ENCODE data around the gene EIF2B1.

The EIF2B1 gene

GRCh38 chr12:123656392-123656791, 22.9 kb upstream of the EIF2B1 start:
- TF ChIP-seq CTCF (IDR thresholded peaks at IDR 0.05; ENCODE audit: low read depth, low read length), result no peak
- Histone ChIP-seq H3K9me3 (ENCODE audit: severe bottlenecking) (no peaks in the 10 kb centered on the region), H3K4me3 (ENCODE audit: low read depth, low read length) (no peak overlapping the region), H3K27ac (no peak overlapping the region), H3K27me3 (ENCODE audit: insufficient read depth, low read depth, severe bottlenecking) (no peaks in the 10 kb centered on the region), H3K36me3 (peaks cover 21% of the 10 kb centered on the region)
- DNase-seq, result no peak

GRCh38 chr12:123655420-123655819, 21.9 kb upstream of the EIF2B1 start:
- Histone ChIP-seq H3K9me3 (ENCODE audit: severe bottlenecking) (no peaks in the 10 kb centered on the region), H3K4me3 (ENCODE audit: low read depth, low read length) (no peak overlapping the region), H3K27me3 (ENCODE audit: insufficient read depth, low read depth, severe bottlenecking) (no peaks in the 10 kb centered on the region), H3K36me3 (peaks cover 20% of the 10 kb centered on the region), H3K27ac (no peak overlapping the region)
- no peak for TF ChIP-seq CTCF (IDR thresholded peaks at IDR 0.05; ENCODE audit: low read depth, low read length)
- no peak for DNase-seq

DNA sequence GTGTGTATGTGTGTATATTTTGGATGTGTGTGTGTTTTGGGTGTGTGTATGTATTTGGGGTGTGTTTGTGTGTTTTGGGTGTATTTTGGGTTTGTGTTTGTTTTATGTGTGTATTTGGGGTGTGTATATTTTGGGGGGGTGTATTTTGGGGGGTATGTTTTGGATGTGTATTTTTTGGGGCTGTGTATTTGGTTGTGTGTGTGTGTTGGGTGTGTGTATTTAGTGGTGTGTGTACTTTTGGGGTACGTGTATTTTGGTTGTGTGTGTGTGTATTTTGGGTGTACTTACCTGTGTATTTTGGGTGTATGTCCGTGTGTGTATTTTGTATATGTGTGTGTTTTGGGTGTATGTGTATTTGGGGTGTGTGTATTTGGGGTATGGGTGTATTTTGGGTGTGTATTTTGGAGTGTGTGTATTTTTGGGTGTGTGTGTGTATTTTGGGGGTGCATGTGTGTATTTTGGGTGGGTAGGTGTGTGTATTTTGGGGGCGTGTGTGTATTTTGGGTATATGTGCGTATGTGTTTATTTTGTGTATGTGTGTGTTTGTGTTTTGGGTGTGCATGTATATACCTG, 20.7 kb upstream of the EIF2B1 start:
- Histone ChIP-seq H3K36me3 (peaks cover 12% of the 10 kb centered on the region), H3K9me3 (ENCODE audit: severe bottlenecking) (no peaks in the 10 kb centered on the region), H3K27ac (no peak overlapping the region), H3K27me3 (ENCODE audit: insufficient read depth, low read depth, severe bottlenecking) (no peaks in the 10 kb centered on the region), H3K4me3 (ENCODE audit: low read depth, low read length) (no peak overlapping the region)
- no peak for DNase-seq
- no peak for TF ChIP-seq CTCF (IDR thresholded peaks at IDR 0.05; ENCODE audit: low read depth, low read length)

DNA sequence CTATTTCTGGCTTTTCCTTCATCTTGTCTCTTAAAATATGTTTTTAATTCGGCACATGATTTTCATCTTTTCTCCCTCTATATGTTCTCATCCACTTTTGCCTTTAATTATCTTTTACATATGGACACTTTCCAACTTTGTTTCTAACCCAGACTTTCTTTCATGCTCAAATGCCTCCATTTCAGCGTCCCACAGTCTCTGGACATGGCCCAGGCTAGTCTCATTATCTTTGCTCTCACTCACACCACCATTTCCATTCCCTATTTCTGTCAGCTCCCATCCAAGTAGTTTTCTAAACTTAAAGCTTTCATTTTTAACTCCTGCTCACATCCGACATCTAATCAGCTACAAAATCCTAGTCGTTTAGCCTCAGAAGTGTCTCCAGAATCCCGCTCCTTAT, 14.9 kb upstream of the EIF2B1 start:
- H3K27ac ChIP-seq, result no peak overlapping the region
- no peaks in the 10 kb centered on the region for H3K9me3 ChIP-seq (ENCODE audit: severe bottlenecking)
- DNase-seq, result no peak
- no peak overlapping the region for H3K4me3 ChIP-seq (ENCODE audit: low read depth, low read length)
- no peaks in the 10 kb centered on the region for H3K27me3 ChIP-seq (ENCODE audit: insufficient read depth, low read depth, severe bottlenecking)
- peaks cover 13% of the 10 kb centered on the region for H3K36me3 ChIP-seq
- TF ChIP-seq CTCF (IDR thresholded peaks at IDR 0.05; ENCODE audit: low read depth, low read length), result no peak

GRCh38 chr12:123645878-123646277, 12.4 kb upstream of the EIF2B1 start:
- DNase-seq, result no peak
- H3K36me3 ChIP-seq, result peaks cover 10% of the 10 kb centered on the region
- TF ChIP-seq CTCF (IDR thresholded peaks at IDR 0.05; ENCODE audit: low read depth, low read length), result no peak

GRCh38 chr12:123645380-123645779, 11.9 kb upstream of the EIF2B1 start:
- DNase-seq, result no peak
- Histone ChIP-seq H3K27ac (no peak overlapping the region), H3K9me3 (ENCODE audit: severe bottlenecking) (no peaks in the 10 kb centered on the region), H3K36me3 (peaks cover 10% of the 10 kb centered on the region), H3K4me3 (ENCODE audit: low read depth, low read length) (no peak overlapping the region), H3K27me3 (ENCODE audit: insufficient read depth, low read depth, severe bottlenecking) (no peaks in the 10 kb centered on the region)
- no peak for TF ChIP-seq CTCF (IDR thresholded peaks at IDR 0.05; ENCODE audit: low read depth, low read length)

More at GRCh38 chr12:123645878-123646277, 12.4 kb upstream of the EIF2B1 start:
- Histone ChIP-seq H3K9me3 (ENCODE audit: severe bottlenecking) (no peaks in the 10 kb centered on the region), H3K4me3 (ENCODE audit: low read depth, low read length) (no peak overlapping the region), H3K27me3 (ENCODE audit: insufficient read depth, low read depth, severe bottlenecking) (no peaks in the 10 kb centered on the region), H3K27ac (no peak overlapping the region)
